Measurements from ENCODE around the gene NIPAL4.

GRCh38 chr5:157470631-157471030, 10.6 kb downstream of the NIPAL4 start:
- TF ChIP-seq POLR2A (IDR thresholded peaks at IDR 0.05) (no peak), CTCF (IDR thresholded peaks at IDR 0.05) (no peak)
